PFSK-1 (cell line): Measurements from ENCODE around the gene CYP4F3.

ENCODE experiments used
- FOXP2 ChIP-seq: optimal IDR thresholded peaks from 2 replicates; pipeline ENCODE3; 2011; ENCODE audit warnings: borderline replicate concordance, control low read depth, inconsistent platforms; ENCODE audit not compliant: insufficient read depth; ENCODE audit errors: extremely low read length, extremely low read depth
- POLR2AphosphoS5 ChIP-seq: IDR thresholded peaks from 2 replicates; pipeline ENCODE4 v1.6.1; 2012; ENCODE audit warnings: low read depth, mild to moderate bottlenecking, control low read depth, low read length, moderate library complexity
- SIN3A ChIP-seq: IDR thresholded peaks from 2 replicates; pipeline ENCODE4 v1.6.1; 2012; ENCODE audit warnings: mild to moderate bottlenecking, low read length, moderate library complexity, borderline replicate concordance; ENCODE audit not compliant: insufficient read depth
- TAF1 ChIP-seq: IDR thresholded peaks from 2 replicates; pipeline ENCODE4 v1.6.1; 2012; ENCODE audit warnings: low read length, control low read depth, borderline replicate concordance; ENCODE audit not compliant: insufficient read depth
- TF ChIP-seq, protein P1 (sequence below), 2 experiments: IDR thresholded peaks; 2 replicates each; pipeline versions ENCODE4 v1.6.1 to v1.8.0; 2011 to 2012; ENCODE audit warnings: low read depth in 2 of 2, low read length in 2 of 2, control low read depth in 1 of 2, inconsistent platforms in 1 of 2, mild to moderate bottlenecking in 1 of 2, moderate library complexity in 1 of 2; ENCODE audit not compliant: insufficient read depth in 1 of 2

GRCh38 chr19:15663247-15663646 is 22.6 kb downstream of the CYP4F3 start:
- TF ChIP-seq, protein P1, sequence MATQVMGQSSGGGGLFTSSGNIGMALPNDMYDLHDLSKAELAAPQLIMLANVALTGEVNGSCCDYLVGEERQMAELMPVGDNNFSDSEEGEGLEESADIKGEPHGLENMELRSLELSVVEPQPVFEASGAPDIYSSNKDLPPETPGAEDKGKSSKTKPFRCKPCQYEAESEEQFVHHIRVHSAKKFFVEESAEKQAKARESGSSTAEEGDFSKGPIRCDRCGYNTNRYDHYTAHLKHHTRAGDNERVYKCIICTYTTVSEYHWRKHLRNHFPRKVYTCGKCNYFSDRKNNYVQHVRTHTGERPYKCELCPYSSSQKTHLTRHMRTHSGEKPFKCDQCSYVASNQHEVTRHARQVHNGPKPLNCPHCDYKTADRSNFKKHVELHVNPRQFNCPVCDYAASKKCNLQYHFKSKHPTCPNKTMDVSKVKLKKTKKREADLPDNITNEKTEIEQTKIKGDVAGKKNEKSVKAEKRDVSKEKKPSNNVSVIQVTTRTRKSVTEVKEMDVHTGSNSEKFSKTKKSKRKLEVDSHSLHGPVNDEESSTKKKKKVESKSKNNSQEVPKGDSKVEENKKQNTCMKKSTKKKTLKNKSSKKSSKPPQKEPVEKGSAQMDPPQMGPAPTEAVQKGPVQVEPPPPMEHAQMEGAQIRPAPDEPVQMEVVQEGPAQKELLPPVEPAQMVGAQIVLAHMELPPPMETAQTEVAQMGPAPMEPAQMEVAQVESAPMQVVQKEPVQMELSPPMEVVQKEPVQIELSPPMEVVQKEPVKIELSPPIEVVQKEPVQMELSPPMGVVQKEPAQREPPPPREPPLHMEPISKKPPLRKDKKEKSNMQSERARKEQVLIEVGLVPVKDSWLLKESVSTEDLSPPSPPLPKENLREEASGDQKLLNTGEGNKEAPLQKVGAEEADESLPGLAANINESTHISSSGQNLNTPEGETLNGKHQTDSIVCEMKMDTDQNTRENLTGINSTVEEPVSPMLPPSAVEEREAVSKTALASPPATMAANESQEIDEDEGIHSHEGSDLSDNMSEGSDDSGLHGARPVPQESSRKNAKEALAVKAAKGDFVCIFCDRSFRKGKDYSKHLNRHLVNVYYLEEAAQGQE (IDR thresholded peaks at IDR 0.05; ENCODE audit: insufficient read depth in 1 of 2, low read depth in 2 of 2, low read length in 2 of 2) = no peak
- TF ChIP-seq POLR2AphosphoS5 (no peak), TAF1 (no peak), SIN3A (no peak), FOXP2 (no peak)
